K562 (cell line): ENCODE measurements around the gene ZNF157.

ENCODE experiments used
- ADNP ChIP-seq: fragments of 200-800 bp; sonication (Bioruptor generic); IDR thresholded peaks from 2 replicates; pipeline ENCODE4 v1.6.1; 2016; ENCODE audit warnings: missing genetic modification characterization, missing compliant biosample characterization
- BCLAF1 ChIP-seq, 2 experiments: fragments of 450-650 bp in 1 of 2; IDR thresholded peaks; 2 replicates each; pipeline ENCODE4 v1.6.1; 2011 to 2017; ENCODE audit warnings: low read depth in 2 of 2, antibody characterized with exemption in 1 of 2, borderline replicate concordance in 1 of 2, low read length in 1 of 2, mild to moderate bottlenecking in 1 of 2, mixed read lengths in 1 of 2; ENCODE audit not compliant: control insufficient read depth in 1 of 2
- HDAC6 ChIP-seq: IDR thresholded peaks from 2 replicates; pipeline ENCODE4 v1.6.1; 2012; ENCODE audit warnings: low read depth, mild to moderate bottlenecking, control low read depth, inconsistent platforms, low read length, moderate library complexity
- NFYB ChIP-seq: IDR thresholded peaks from 2 replicates; pipeline ENCODE4 v1.6.1; 2011; ENCODE audit warnings: mild to moderate bottlenecking, moderate library complexity; ENCODE audit not compliant: insufficient read length; ENCODE audit errors: extremely low read depth
- NR0B1 ChIP-seq: fragments of 450-650 bp; IDR thresholded peaks from one replicate; pipeline ENCODE4 v1.6.1; 2018; ENCODE audit warnings: mild to moderate bottlenecking, moderate library complexity; ENCODE audit not compliant: partially characterized antibody
- TAF1 ChIP-seq: IDR thresholded peaks from 2 replicates; pipeline ENCODE4 v1.6.1; 2011; ENCODE audit warnings: mild to moderate bottlenecking, low read length, moderate library complexity; ENCODE audit not compliant: insufficient read depth, control insufficient read depth, severe bottlenecking; ENCODE audit errors: extremely low read depth
- ZBTB33 ChIP-seq: sonication (generic); formaldehyde crosslinking; IDR thresholded peaks from 2 replicates; pipeline ENCODE4 v1.8.1; 2023; ENCODE audit warnings: mild to moderate bottlenecking, missing genetic modification reagents
- ZFX ChIP-seq: sonication (generic); formaldehyde crosslinking; IDR thresholded peaks from 2 replicates; pipeline ENCODE4 v1.8.0; 2022; ENCODE audit warnings: mild to moderate bottlenecking, missing genetic modification reagents, moderate library complexity
- TF ChIP-seq, protein P1 (sequence below): fragments of 450-650 bp; formaldehyde crosslinking; IDR thresholded peaks from 2 replicates; pipeline ENCODE4 v1.4.0; 2020; ENCODE audit warnings: mild to moderate bottlenecking, moderate library complexity

- TF ChIP-seq, protein P1, sequence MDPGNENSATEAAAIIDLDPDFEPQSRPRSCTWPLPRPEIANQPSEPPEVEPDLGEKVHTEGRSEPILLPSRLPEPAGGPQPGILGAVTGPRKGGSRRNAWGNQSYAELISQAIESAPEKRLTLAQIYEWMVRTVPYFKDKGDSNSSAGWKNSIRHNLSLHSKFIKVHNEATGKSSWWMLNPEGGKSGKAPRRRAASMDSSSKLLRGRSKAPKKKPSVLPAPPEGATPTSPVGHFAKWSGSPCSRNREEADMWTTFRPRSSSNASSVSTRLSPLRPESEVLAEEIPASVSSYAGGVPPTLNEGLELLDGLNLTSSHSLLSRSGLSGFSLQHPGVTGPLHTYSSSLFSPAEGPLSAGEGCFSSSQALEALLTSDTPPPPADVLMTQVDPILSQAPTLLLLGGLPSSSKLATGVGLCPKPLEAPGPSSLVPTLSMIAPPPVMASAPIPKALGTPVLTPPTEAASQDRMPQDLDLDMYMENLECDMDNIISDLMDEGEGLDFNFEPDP (CRISPR knock-in tag) = no peak
- no peak for TF ChIP-seq HDAC6
- no peak for TF ChIP-seq ZBTB33 (CRISPR knock-in tag)
- TF ChIP-seq BCLAF1 (IDR thresholded peaks at IDR 0.05; ENCODE audit: borderline replicate concordance in 1 of 2, control insufficient read depth in 1 of 2, low read depth in 2 of 2, low read length in 1 of 2) = 0 out of 4 replicates have a peak, but pooled peaks of 1 of the 2 experiments have one; percentile 46
- no peak for TF ChIP-seq NR0B1
- TF ChIP-seq ZFX (CRISPR knock-in tag) = no peak
- no peak for TF ChIP-seq NFYB
- no peak for TF ChIP-seq ADNP (tag)
- TF ChIP-seq TAF1 = no peak
These were observed 4.2 kb upstream of the ZNF157 start for GRCh38 chrX:47366041-47366722.
